ENCODE data around the gene FREM1.

FREM1 gene

DNA sequence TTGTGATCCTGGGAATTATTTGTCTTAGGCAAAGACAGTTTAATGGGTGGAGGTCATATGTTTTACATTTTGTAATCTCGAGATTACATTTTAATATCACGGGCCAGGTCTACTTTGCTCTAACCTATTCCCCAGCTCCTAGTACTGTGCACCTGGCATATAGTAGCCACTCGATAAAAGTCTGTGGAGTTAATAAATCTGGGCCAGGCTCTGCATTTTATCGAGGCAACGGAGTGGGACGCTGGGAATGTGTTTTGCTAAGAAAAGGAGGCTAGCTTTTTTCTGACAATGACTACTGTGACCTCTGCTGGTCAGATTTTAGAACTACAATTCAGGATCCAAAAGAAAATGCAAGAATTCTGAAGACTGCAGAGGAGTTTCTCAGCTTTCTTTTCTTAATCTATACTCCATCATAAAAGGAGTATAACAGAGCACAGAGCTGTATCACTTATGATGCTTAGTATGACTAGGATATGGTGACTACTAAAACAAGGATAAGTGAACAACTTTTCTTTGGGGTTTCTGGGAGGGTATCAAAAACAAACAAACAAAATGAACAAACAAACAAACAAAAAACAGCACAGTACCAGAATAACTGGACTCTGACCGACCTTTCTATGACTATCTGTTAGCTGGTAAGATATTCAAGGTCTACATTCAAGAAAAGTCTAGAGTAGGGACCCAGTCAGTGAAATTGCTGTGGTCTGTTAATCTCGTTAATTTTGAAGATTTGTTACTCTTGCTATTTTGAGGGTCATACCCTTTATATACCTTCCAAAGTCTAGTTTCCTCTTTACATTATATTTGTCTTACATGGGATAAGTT is 141.6 kb downstream of the FREM1 start:
- Histone ChIP-seq H3K4me1 (ENCODE audit: control insufficient read depth, insufficient read depth, low read length, unreplicated experiment) (no peaks in the 10 kb centered on the region), H3K79me2 (ENCODE audit: control insufficient read depth, insufficient read depth, low read length, unreplicated experiment) (no peaks in the 10 kb centered on the region), H3K4me3 (ENCODE audit: low read depth, low read length) (peak overlapping the region; percentile 49), H3K36me3 (ENCODE audit: insufficient read depth, low read length) (no peaks in the 10 kb centered on the region), H2AFZ (ENCODE audit: low read length, unreplicated experiment) (peak overlapping the region; percentile 96), H3K27ac (ENCODE audit: low read depth, low read length) (no peak overlapping the region), H3K27me3 (ENCODE audit: insufficient read depth, low read length) (peaks cover 34% of the 10 kb centered on the region)

DNA sequence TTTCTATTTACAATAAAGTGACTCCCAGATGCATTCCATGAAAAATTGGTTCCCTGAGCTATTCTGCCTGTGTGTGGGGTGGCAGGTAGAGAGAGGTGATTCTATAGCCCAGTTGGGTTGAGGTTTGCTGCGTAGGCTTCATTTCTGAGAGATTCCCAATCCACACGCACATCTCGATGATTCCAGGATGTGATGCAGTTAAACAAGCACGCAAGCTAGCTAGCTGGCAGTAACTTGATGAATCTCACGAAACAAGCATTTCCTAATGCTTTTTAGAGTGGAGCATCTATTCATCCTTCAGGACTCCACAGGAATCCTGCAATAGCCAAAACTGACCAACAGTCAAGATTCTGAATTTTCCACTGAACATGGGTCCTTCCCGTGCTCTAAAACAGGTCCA is 143.9 kb downstream of the FREM1 start:
- Histone ChIP-seq H3K79me2 (ENCODE audit: control insufficient read depth, insufficient read depth, low read length, unreplicated experiment) (no peaks in the 10 kb centered on the region), H3K36me3 (ENCODE audit: insufficient read depth, low read length) (no peaks in the 10 kb centered on the region), H3K27me3 (ENCODE audit: insufficient read depth, low read length) (peaks cover 56% of the 10 kb centered on the region), H2AFZ (ENCODE audit: low read length, unreplicated experiment) (no peak overlapping the region), H3K4me3 (ENCODE audit: low read depth, low read length) (no peak overlapping the region), H3K27ac (ENCODE audit: low read depth, low read length) (no peak overlapping the region), H3K4me1 (ENCODE audit: control insufficient read depth, insufficient read depth, low read length, unreplicated experiment) (no peaks in the 10 kb centered on the region)

GRCh38 chr9:14761584-14761983 is 148.6 kb downstream of the FREM1 start:
- H2AFZ ChIP-seq (ENCODE audit: low read length, unreplicated experiment) = no peak overlapping the region
- H3K4me3 ChIP-seq (ENCODE audit: low read depth, low read length) = no peak overlapping the region
- H3K4me1 ChIP-seq (ENCODE audit: control insufficient read depth, insufficient read depth, low read length, unreplicated experiment) = no peaks in the 10 kb centered on the region
- peaks cover 80% of the 10 kb centered on the region for H3K27me3 ChIP-seq (ENCODE audit: insufficient read depth, low read length)
- no peak overlapping the region for H3K27ac ChIP-seq (ENCODE audit: low read depth, low read length)
- no peaks in the 10 kb centered on the region for H3K36me3 ChIP-seq (ENCODE audit: insufficient read depth, low read length)
- H3K79me2 ChIP-seq (ENCODE audit: control insufficient read depth, insufficient read depth, low read length, unreplicated experiment) = no peaks in the 10 kb centered on the region

GRCh38 chr9:14760060-14760459 is 150.2 kb downstream of the FREM1 start:
- no peak overlapping the region for H3K27ac ChIP-seq (ENCODE audit: low read depth, low read length)
- no peak overlapping the region for H3K4me3 ChIP-seq (ENCODE audit: low read depth, low read length)
- H3K36me3 ChIP-seq (ENCODE audit: insufficient read depth, low read length) = no peaks in the 10 kb centered on the region
- no peaks in the 10 kb centered on the region for H3K79me2 ChIP-seq (ENCODE audit: control insufficient read depth, insufficient read depth, low read length, unreplicated experiment)
- no peak overlapping the region for H2AFZ ChIP-seq (ENCODE audit: low read length, unreplicated experiment)
- peaks cover 77% of the 10 kb centered on the region for H3K27me3 ChIP-seq (ENCODE audit: insufficient read depth, low read length)
- no peaks in the 10 kb centered on the region for H3K4me1 ChIP-seq (ENCODE audit: control insufficient read depth, insufficient read depth, low read length, unreplicated experiment)

- Histone ChIP-seq H3K4me3 (ENCODE audit: low read depth, low read length) (no peak overlapping the region), H3K79me2 (ENCODE audit: control insufficient read depth, insufficient read depth, low read length, unreplicated experiment) (no peaks in the 10 kb centered on the region), H3K27ac (ENCODE audit: low read depth, low read length) (no peak overlapping the region), H3K27me3 (ENCODE audit: insufficient read depth, low read length) (peaks cover 73% of the 10 kb centered on the region), H3K36me3 (ENCODE audit: insufficient read depth, low read length) (no peaks in the 10 kb centered on the region), H2AFZ (ENCODE audit: low read length, unreplicated experiment) (no peak overlapping the region), H3K4me1 (ENCODE audit: control insufficient read depth, insufficient read depth, low read length, unreplicated experiment) (no peaks in the 10 kb centered on the region)
These were observed 153.9 kb downstream of the FREM1 start for GRCh38 chr9:14756291-14756690.

- Histone ChIP-seq H3K4me3 (ENCODE audit: low read depth, low read length) (no peak overlapping the region), H2AFZ (ENCODE audit: low read length, unreplicated experiment) (no peak overlapping the region), H3K27ac (ENCODE audit: low read depth, low read length) (no peak overlapping the region), H3K36me3 (ENCODE audit: insufficient read depth, low read length) (no peaks in the 10 kb centered on the region), H3K4me1 (ENCODE audit: control insufficient read depth, insufficient read depth, low read length, unreplicated experiment) (no peaks in the 10 kb centered on the region), H3K79me2 (ENCODE audit: control insufficient read depth, insufficient read depth, low read length, unreplicated experiment) (no peaks in the 10 kb centered on the region), H3K27me3 (ENCODE audit: insufficient read depth, low read length) (peaks cover 88% of the 10 kb centered on the region)
These were observed 157.4 kb downstream of the FREM1 start for GRCh38 chr9:14752871-14753270.

GRCh38 chr9:14752271-14752670 is 158.0 kb downstream of the FREM1 start:
- no peaks in the 10 kb centered on the region for H3K36me3 ChIP-seq (ENCODE audit: insufficient read depth, low read length)
- no peak overlapping the region for H3K4me3 ChIP-seq (ENCODE audit: low read depth, low read length)
- no peaks in the 10 kb centered on the region for H3K79me2 ChIP-seq (ENCODE audit: control insufficient read depth, insufficient read depth, low read length, unreplicated experiment)
- H3K27ac ChIP-seq (ENCODE audit: low read depth, low read length) = no peak overlapping the region
- H3K4me1 ChIP-seq (ENCODE audit: control insufficient read depth, insufficient read depth, low read length, unreplicated experiment) = no peaks in the 10 kb centered on the region
- peaks cover 88% of the 10 kb centered on the region for H3K27me3 ChIP-seq (ENCODE audit: insufficient read depth, low read length)
- no peak overlapping the region for H2AFZ ChIP-seq (ENCODE audit: low read length, unreplicated experiment)

GRCh38 chr9:14750821-14751220 is 159.4 kb downstream of the FREM1 start:
- Histone ChIP-seq H3K79me2 (ENCODE audit: control insufficient read depth, insufficient read depth, low read length, unreplicated experiment) (no peaks in the 10 kb centered on the region), H3K36me3 (ENCODE audit: insufficient read depth, low read length) (no peaks in the 10 kb centered on the region), H2AFZ (ENCODE audit: low read length, unreplicated experiment) (no peak overlapping the region), H3K27me3 (ENCODE audit: insufficient read depth, low read length) (peaks cover 73% of the 10 kb centered on the region), H3K4me3 (ENCODE audit: low read depth, low read length) (no peak overlapping the region), H3K27ac (ENCODE audit: low read depth, low read length) (no peak overlapping the region), H3K4me1 (ENCODE audit: control insufficient read depth, insufficient read depth, low read length, unreplicated experiment) (no peaks in the 10 kb centered on the region)

- H2AFZ ChIP-seq (ENCODE audit: low read length, unreplicated experiment) = no peak overlapping the region
- H3K79me2 ChIP-seq (ENCODE audit: control insufficient read depth, insufficient read depth, low read length, unreplicated experiment) = no peaks in the 10 kb centered on the region
- no peaks in the 10 kb centered on the region for H3K36me3 ChIP-seq (ENCODE audit: insufficient read depth, low read length)
- no peak overlapping the region for H3K27ac ChIP-seq (ENCODE audit: low read depth, low read length)
- H3K4me3 ChIP-seq (ENCODE audit: low read depth, low read length) = no peak overlapping the region
- H3K4me1 ChIP-seq (ENCODE audit: control insufficient read depth, insufficient read depth, low read length, unreplicated experiment) = no peaks in the 10 kb centered on the region
- peaks cover 66% of the 10 kb centered on the region for H3K27me3 ChIP-seq (ENCODE audit: insufficient read depth, low read length)
These were observed 160.5 kb downstream of the FREM1 start for GRCh38 chr9:14749741-14750211.

GRCh38 chr9:14748373-14748772 is 161.9 kb downstream of the FREM1 start:
- Histone ChIP-seq H3K27ac (ENCODE audit: low read depth, low read length) (no peak overlapping the region), H3K79me2 (ENCODE audit: control insufficient read depth, insufficient read depth, low read length, unreplicated experiment) (no peaks in the 10 kb centered on the region), H3K36me3 (ENCODE audit: insufficient read depth, low read length) (no peaks in the 10 kb centered on the region), H2AFZ (ENCODE audit: low read length, unreplicated experiment) (no peak overlapping the region), H3K4me3 (ENCODE audit: low read depth, low read length) (no peak overlapping the region), H3K4me1 (ENCODE audit: control insufficient read depth, insufficient read depth, low read length, unreplicated experiment) (no peaks in the 10 kb centered on the region), H3K27me3 (ENCODE audit: insufficient read depth, low read length) (peaks cover 57% of the 10 kb centered on the region)

DNA sequence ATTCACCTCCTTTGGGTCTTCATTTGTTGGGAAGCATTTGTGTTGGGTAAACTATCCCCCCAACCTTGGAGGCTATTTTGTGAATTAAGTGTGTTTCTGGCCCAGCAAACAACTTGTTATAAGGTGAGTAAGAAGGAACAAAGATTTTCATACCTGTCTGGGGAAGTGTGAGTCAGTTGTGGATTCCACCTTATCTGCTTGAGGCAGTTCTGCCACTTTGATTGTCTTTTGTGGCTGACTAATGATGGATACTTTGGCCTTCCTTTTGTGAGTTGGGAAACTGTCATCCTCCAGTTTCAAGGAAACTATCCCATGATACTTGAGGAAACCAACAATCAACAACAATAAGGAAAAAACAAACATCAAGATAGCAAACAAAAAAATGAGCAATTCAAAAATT is 163.1 kb downstream of the FREM1 start:
- Histone ChIP-seq H2AFZ (ENCODE audit: low read length, unreplicated experiment) (no peak overlapping the region), H3K27me3 (ENCODE audit: insufficient read depth, low read length) (peaks cover 46% of the 10 kb centered on the region), H3K27ac (ENCODE audit: low read depth, low read length) (no peak overlapping the region), H3K4me1 (ENCODE audit: control insufficient read depth, insufficient read depth, low read length, unreplicated experiment) (no peaks in the 10 kb centered on the region), H3K79me2 (ENCODE audit: control insufficient read depth, insufficient read depth, low read length, unreplicated experiment) (no peaks in the 10 kb centered on the region), H3K4me3 (ENCODE audit: low read depth, low read length) (no peak overlapping the region), H3K36me3 (ENCODE audit: insufficient read depth, low read length) (no peaks in the 10 kb centered on the region)

Measured in ACC112 (cell line).